Fibroblast of skin of left quadriceps (primary cell): ENCODE results near the gene ARRDC5.
"Not testable (repeated sequence)": the region's sequence is repeated elsewhere in the genome, so short reads cannot be mapped to it uniquely, and the experiment has no call there.

Source experiments
- DNase-seq, 2 experiments: peaks; one replicate each; pipeline ENCODE4 v3.0.0-alpha.2; 2013; ENCODE audit warnings: low read depth in 2 of 2

ARRDC5 gene

DNA sequence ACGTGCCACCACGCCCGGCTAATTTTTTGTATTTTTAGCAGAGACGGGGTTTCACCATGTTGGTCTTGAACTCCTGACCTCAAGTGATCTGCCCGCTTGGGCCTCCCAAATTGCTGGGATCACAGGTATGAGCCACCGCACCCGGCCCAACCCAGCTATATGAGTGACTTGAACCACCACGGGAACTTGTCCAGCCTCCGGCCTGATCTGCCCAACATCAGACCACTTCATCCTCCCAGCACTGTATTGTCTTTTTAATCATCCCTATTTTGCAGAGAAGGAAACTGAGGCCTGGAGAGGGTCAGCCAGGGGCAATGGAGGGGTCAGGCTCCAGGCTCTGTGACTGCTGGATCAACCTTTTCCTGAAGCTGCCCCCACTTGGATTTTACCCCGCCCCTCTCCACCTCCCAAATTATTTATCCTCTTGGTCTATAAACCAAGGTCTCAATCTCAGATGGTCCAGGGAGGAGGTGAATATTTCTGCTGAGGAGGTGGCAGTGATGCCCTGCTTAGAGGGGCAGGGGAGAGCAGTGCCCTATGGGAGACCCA lies 34.3 kb downstream of the ARRDC5 start:
- DNase-seq, result no peak

DNA sequence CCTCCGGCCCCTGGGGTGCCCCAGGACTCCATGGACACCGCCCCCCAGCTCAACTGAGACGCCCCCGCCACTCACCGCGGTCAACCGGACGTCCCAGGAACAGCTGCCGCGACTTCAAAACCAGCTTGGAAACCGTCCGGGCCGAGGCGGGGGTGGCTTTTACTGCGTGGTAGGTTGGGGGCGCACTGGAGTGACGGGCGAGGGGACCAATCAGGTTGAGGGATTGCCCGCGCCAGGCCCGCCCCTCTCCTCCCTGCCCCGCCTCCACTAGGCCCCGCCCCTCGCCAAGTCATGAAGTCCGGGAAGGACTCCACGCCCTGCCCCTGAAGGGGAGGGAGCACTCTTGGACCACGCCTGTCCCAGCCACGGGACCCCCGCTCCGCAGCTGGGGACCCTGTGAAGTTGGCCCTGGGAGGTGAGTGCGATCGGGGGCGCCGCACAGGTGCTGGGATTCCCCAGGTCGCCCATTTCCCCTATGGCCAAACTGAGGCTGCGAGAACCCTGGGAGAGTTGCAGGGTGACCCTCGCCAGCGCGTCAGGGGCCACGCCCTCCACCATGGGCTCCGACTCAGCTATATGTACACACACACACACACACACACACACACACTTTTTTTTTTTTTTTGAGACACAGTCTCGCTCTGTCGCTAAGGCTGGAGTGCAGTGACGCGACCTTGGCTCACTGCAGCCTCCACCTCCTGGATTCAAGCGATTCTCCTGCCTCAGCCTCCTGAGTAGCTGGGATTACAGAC lies 35.0 kb downstream of the ARRDC5 start, which contains the start of gene PLIN3:
TSS of gene PLIN3 (minus strand) at position 134 of the 752 bp plus-strand sequence. CDS start 6,273 bp downstream, outside the sequence.
- peak; percentile 90 for DNase-seq

GRCh38 chr19:4866595-4867424 lies 35.9 kb downstream of the ARRDC5 start:
- no peak for DNase-seq

- DNase-seq, result no peak
Measured at GRCh38 chr19:4861147-4861546, 41.5 kb downstream of the ARRDC5 start.

- no peak for DNase-seq
Measured at GRCh38 chr19:4859697-4860096, 43.0 kb downstream of the ARRDC5 start.

DNA sequence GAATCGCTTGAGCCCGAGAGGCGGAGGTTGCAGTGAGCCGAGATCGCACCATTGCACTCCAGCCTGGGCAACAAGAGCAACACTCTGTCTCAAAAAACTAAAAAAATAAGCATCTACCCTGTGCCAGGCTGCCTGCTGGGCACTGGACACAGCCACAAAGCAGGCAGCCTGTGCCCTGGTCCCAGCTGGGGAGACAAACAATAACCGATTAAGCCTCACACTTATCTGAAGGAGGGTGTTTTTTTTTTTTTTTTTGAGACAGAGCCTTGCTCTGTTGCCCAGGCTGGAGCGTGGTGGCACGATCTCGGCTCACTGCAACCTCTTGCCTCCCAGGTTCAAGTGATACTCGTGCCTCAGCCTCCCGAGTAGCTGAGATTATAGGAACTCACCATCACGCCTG lies 46.2 kb downstream of the ARRDC5 start:
- not testable (repeated sequence) for DNase-seq

GRCh38 chr19:4853506-4853905 lies 49.2 kb downstream of the ARRDC5 start:
- DNase-seq, result not testable (repeated sequence)

GRCh38 chr19:4852484-4852883 lies 50.2 kb downstream of the ARRDC5 start:
- DNase-seq, result no peak

- DNase-seq, result no peak
Measured at GRCh38 chr19:4851551-4852290, 51.0 kb downstream of the ARRDC5 start.

GRCh38 chr19:4849019-4849418 lies 53.7 kb downstream of the ARRDC5 start:
- no peak for DNase-seq

DNA sequence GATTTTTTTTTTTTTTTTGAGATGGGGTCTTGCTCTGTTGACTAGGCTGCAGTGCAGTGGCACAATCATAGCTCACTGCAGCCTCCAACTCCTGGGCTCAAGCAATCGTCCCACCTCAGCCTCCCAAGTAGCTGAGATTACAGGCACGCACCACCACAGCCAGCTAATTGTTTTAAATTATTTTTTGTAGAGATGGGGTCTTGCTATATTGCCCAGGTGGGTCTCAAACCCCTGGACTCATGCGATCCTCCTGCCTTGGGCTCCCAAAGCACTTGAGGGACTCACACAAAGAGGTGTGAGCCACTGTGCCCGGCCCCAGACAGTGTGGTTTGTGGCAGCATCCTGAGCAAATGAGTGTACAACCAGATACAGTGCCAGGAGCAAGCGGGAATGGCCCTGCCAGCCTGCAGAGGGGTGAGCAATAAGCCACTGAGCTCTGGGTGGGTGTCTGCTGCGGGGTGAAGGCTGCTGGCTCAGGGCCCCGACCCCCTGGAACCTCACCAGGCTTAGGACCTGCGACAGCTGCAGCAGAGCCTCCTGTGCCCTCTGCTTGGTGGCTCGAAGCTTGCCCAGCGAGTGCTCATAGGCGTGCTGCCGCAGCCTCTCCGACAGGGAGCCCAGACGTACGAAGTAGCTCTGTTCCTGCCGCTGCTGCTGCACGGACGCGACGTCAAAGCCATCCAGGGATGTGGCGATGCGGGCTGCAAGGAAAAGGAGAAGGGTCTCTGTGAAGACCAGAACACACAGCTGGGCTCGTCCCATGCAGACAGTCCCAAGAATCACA lies 55.3 kb downstream of the ARRDC5 start:
- DNase-seq, result no peak

DNA sequence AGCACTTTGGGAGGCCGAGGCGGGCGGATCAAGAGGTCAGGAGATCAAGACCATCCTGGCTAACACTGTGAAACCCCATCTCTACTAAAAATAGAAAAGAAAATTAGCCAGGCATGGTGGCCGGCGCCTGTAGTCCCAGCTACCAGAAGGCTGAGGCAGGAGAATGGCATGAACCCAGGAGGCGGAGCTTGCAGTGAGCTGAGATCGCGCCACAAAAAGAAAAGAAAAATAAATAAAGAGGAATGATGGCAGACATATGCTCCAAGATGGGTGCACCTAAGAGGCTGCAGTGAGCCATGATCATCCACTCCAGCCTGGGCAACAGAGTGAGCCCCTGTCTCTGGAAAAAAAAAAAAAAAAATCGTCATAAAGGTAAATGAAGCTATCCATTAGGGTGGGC lies 56.7 kb downstream of the ARRDC5 start:
- not testable (repeated sequence) for DNase-seq

GRCh38 chr19:4844348-4845179 lies 58.1 kb downstream of the ARRDC5 start:
- DNase-seq, result peak; percentile 84 to 86

GRCh38 chr19:4843647-4843965 lies 59.1 kb downstream of the ARRDC5 start:
- no peak for DNase-seq
